GM12878 (cell line): ENCODE data around the gene SMG6. TPM values are rescaled to one million over a fixed set of nuclear protein-coding genes. Genes with fewer than 3 reads are reported as not detected.

Experiments
- ATAC-seq: fragments of 200-7000 bp; cut with Tn5 transposase; 3 replicates; pipeline ENCODE4 v1.9.1; 2020; ENCODE audit warnings: mild to moderate bottlenecking, moderate library complexity
- BruUV-seq: library from RNA; stranded (reverse); fragments of 400-500 nt; replicated peaks from 2 replicates; lab custom pipeline; 2021; lab: Mats Ljungman, UMichigan
- CTCF ChIA-PET: fragments of 300-600 bp; sonication (Branson Sonifier 250); formaldehyde crosslinking; extraction: SDS; loops from one replicate; lab custom pipeline; 2021; ENCODE audit warnings: inconsistent platforms; lab: Yijun Ruan, JAX
- POLR2A ChIA-PET: fragments of 350-600 bp; formaldehyde crosslinking; extraction: SDS; loops from one replicate; lab custom pipeline; 2021; ENCODE audit warnings: inconsistent platforms; lab: Charles Lee
- RAD21 ChIA-PET: fragments of 300-600 bp; sonication (Branson Sonifier 250); formaldehyde crosslinking; loops from one replicate; lab custom pipeline; 2023; ENCODE audit warnings: antibody characterized with exemption; ENCODE audit not compliant: unreplicated experiment; lab: Charles Lee
- SMC1A ChIA-PET: fragments of 300-600 bp; sonication (Branson Sonifier 250); formaldehyde crosslinking; loops from one replicate; lab custom pipeline; 2023; ENCODE audit not compliant: unreplicated experiment, uncharacterized antibody; lab: Charles Lee
- DNase-seq: peaks from one replicate; pipeline ENCODE4 v3.0.0-alpha.2; 2011; ENCODE audit warnings: low read depth, low spot score
- FAIRE-seq: peaks from 3 replicates; lab custom pipeline; 2011; peaks lifted over from hg19 to GRCh38; lab: Jason Lieb, UNC
- H2AFZ ChIP-seq: 2 replicates; pipeline ENCODE4 v1.6.0; 2011; ENCODE audit warnings: low read depth, low read length, control low read depth; ENCODE audit not compliant: control insufficient read depth
- H3K27ac ChIP-seq: 2 replicates; pipeline ENCODE4 v1.5.1; 2011; ENCODE audit warnings: control low read depth; ENCODE audit not compliant: control insufficient read depth, insufficient read depth
- H3K27me3 ChIP-seq, 2 experiments: replicated peaks in 1 of 2; 2 replicates each; pipeline versions ENCODE4 v1.6.0 to v1.6.1; 2011; ENCODE audit warnings: low read length in 1 of 2; ENCODE audit not compliant: control insufficient read depth in 2 of 2, insufficient read depth in 2 of 2
- H3K36me3 ChIP-seq, 2 experiments: 2 replicates each; pipeline ENCODE4 v1.5.1; 2011; ENCODE audit warnings: low read length in 1 of 2; ENCODE audit not compliant: control insufficient read depth in 2 of 2, insufficient read depth in 2 of 2
- H3K4me1 ChIP-seq: 2 replicates; pipeline ENCODE4 v1.6.1; 2011; ENCODE audit warnings: mild to moderate bottlenecking, low read length, moderate library complexity, mixed read lengths; ENCODE audit not compliant: control insufficient read depth, insufficient read depth
- H3K4me2 ChIP-seq: 2 replicates; pipeline ENCODE4 v1.6.0; 2011; ENCODE audit warnings: control low read depth; ENCODE audit not compliant: control insufficient read depth, insufficient read depth
- H3K4me3 ChIP-seq: fragments of 200-600 bp; sonication (generic); 2 replicates; pipeline ENCODE4 v1.5.1; 2016
- H3K79me2 ChIP-seq: 2 replicates; pipeline ENCODE4 v1.6.0; 2011; ENCODE audit warnings: low read length; ENCODE audit not compliant: control insufficient read depth, insufficient read depth
- H3K9ac ChIP-seq: 2 replicates; pipeline ENCODE4 v1.8.0; 2011; ENCODE audit warnings: low read length, control low read depth, mixed read lengths; ENCODE audit not compliant: control insufficient read depth, insufficient read depth
- H3K9me3 ChIP-seq: replicated peaks from 3 replicates; pipeline ENCODE4 v1.5.1; 2011; ENCODE audit warnings: mild to moderate bottlenecking, low read length; ENCODE audit not compliant: control insufficient read depth, insufficient read depth
- H4K20me1 ChIP-seq: 2 replicates; pipeline ENCODE4 v1.6.0; 2011; ENCODE audit not compliant: control insufficient read depth, insufficient read depth
- ASH2L ChIP-seq: fragments of 300-600, 200-600 bp; sonication (generic); IDR thresholded peaks from 2 replicates; pipeline ENCODE4 v1.6.1; 2017; ENCODE audit warnings: low read depth, mild to moderate bottlenecking, borderline replicate concordance
- BHLHE40 ChIP-seq, 2 experiments: fragments of 450-650 bp in 1 of 2; IDR thresholded peaks; 2 replicates each; pipeline ENCODE4 v1.6.1; 2011 to 2017; ENCODE audit warnings: low read depth in 2 of 2, borderline replicate concordance in 1 of 2, improper control_type of control experiment in 1 of 2, low read length in 1 of 2, mild to moderate bottlenecking in 1 of 2
- CBFB ChIP-seq: IDR thresholded peaks from 2 replicates; pipeline ENCODE4 v1.6.1; 2016; ENCODE audit warnings: antibody characterized with exemption, low read depth
- CHD4 ChIP-seq: fragments of 200-600 bp; sonication (generic); IDR thresholded peaks from 2 replicates; pipeline ENCODE4 v1.6.1; 2016; ENCODE audit warnings: mild to moderate bottlenecking
- EZH2 ChIP-seq: IDR thresholded peaks from 2 replicates; pipeline ENCODE4 v1.6.1; 2012; ENCODE audit warnings: low read depth, mild to moderate bottlenecking, control low read depth, inconsistent platforms, low read length, borderline replicate concordance; ENCODE audit not compliant: control insufficient read depth
- FOXK2 ChIP-seq: fragments of 450-650 bp; IDR thresholded peaks from 2 replicates; pipeline ENCODE4 v1.6.1; 2017; ENCODE audit warnings: mild to moderate bottlenecking, moderate library complexity
- FOXM1 ChIP-seq: IDR thresholded peaks from 2 replicates; pipeline ENCODE4 v1.6.1; 2012; ENCODE audit warnings: low read depth, mild to moderate bottlenecking, inconsistent platforms, low read length, moderate library complexity
- LARP7 ChIP-seq: fragments of 450-650 bp; IDR thresholded peaks from 2 replicates; pipeline ENCODE4 v1.6.1; 2017; ENCODE audit warnings: mild to moderate bottlenecking
- MXI1 ChIP-seq: fragments of 150-350 bp; IDR thresholded peaks from 2 replicates; pipeline ENCODE4 v1.6.1; 2011; ENCODE audit warnings: low read depth, mild to moderate bottlenecking, inconsistent platforms, low read length, improper control_type of control experiment
- POLR2A ChIP-seq: IDR thresholded peaks from 2 replicates; pipeline ENCODE4 v1.6.1; 2011; ENCODE audit warnings: low read depth, mild to moderate bottlenecking, low read length
- RAD51 ChIP-seq: fragments of 450-650 bp; IDR thresholded peaks from 2 replicates; pipeline ENCODE4 v1.6.1; 2016; ENCODE audit warnings: moderate library complexity, mild to moderate bottlenecking, inconsistent platforms
- RCOR1 ChIP-seq: conservative IDR thresholded peaks from 2 replicates; pipeline ENCODE4 v1.6.1; 2012; ENCODE audit warnings: low read depth, low read length, improper control_type of control experiment
- SMC3 ChIP-seq: IDR thresholded peaks from 2 replicates; pipeline ENCODE4 v1.6.1; 2011; ENCODE audit warnings: low read length, improper control_type of control experiment, borderline replicate concordance
- STAT3 ChIP-seq: IDR thresholded peaks from 2 replicates; pipeline ENCODE4 v1.6.1; 2011; ENCODE audit warnings: low read depth, low read length, improper control_type of control experiment
- TCF12 ChIP-seq: IDR thresholded peaks from 2 replicates; pipeline ENCODE4 v1.6.1; 2011; ENCODE audit warnings: low read depth, mild to moderate bottlenecking, low read length
- YBX1 ChIP-seq: fragments of 450-650 bp; IDR thresholded peaks from 2 replicates; pipeline ENCODE4 v1.6.1; 2016; ENCODE audit warnings: antibody characterized with exemption
- ZBTB40 ChIP-seq: fragments of 450-650 bp; IDR thresholded peaks from 2 replicates; pipeline ENCODE4 v1.6.1; 2016; ENCODE audit warnings: mild to moderate bottlenecking, moderate library complexity, borderline replicate concordance
- ZNF217 ChIP-seq: fragments of 450-650 bp; IDR thresholded peaks from 2 replicates; pipeline ENCODE4 v1.6.1; 2017; ENCODE audit warnings: antibody characterized with exemption, mild to moderate bottlenecking
- WGBS: methylation state at CpG from one replicate; pipeline ENCODE4 v1.1.6; 2016; ENCODE audit warnings: low lambda C conversion rate; ENCODE audit not compliant: insufficient replicate concordance, insufficient coverage; ENCODE audit errors: missing lambda C conversion rate; 5-methylcytosine and 5-hydroxymethylcytosine counted together
- in situ Hi-C: fragments of 300-500 bp; cut with MboI; formaldehyde crosslinking; loops from 9 replicates; pipeline ENCODE4 v1.14.3; 2018; ENCODE audit warnings: mixed read lengths
- intact Hi-C: fragments of 100-400 bp; cut with micrococcal nuclease; formaldehyde crosslinking; loops from one replicate; pipeline ENCODE4 v1.14.2; 2022; ENCODE audit not compliant: unreplicated experiment
- polyA plus RNA-seq, 11 experiments: library from polyadenylated mRNA; depleted of rRNA in 4 of 11; unstranded in 6 of 11; stranded (reverse) in 5 of 11; fragments of >200 nt; fragmentation: Nextera tagmentation in 4 of 11; fragmentation: Illumina TruSeq in 1 of 11; extraction: Ambion mirVana in 4 of 11; extraction: Trizol in 1 of 11; gene quantifications; 1 replicate in 1 of 11; 2 replicates in 10 of 11; pipeline versions ENCODE4 v1.2.1 to v1.2.3, GENCODE V29; 2011 to 2016; ENCODE audit warnings: inconsistent platforms in 2 of 11, missing spikeins in 2 of 11, low read depth in 1 of 11
- total RNA-seq, 4 experiments: library from RNA; depleted of rRNA in 3 of 4; stranded (reverse); fragments of >200 nt in 3 of 4; fragmentation: Illumina TruSeq in 1 of 4; extraction: Trizol in 1 of 4; gene quantifications; 2 replicates each; pipeline versions ENCODE4 v1.2.1 to v1.2.3, GENCODE V29; 2013 to 2021

The SMG6 gene
- total and polyA plus RNA-seq, 10 of the 15 experiments (the other 5 are each of a cell fraction or from before 2014, with no cell fraction given) = 0.58 to 28.7 (median 15.7) TPM

GRCh38 chr17:2172999-2173398 lies 130.6 kb downstream of the SMG6 start:
- ATAC-seq = no peak
- ChIA-PET SMC1A (interaction anchor here (0.6 kb wide), 1 partner anchor 72 kb away, joined by 3 read pairs; no protein-coding TSS in a partner anchor), POLR2A (interaction anchor here (0.6 kb wide), 1 partner anchor 56 kb away, joined by 3 read pairs; no protein-coding TSS in a partner anchor), CTCF (interaction anchor here (0.6 kb wide), 1 partner anchor 84 kb away, joined by 3 read pairs; no protein-coding TSS in a partner anchor), RAD21 (no interaction called here)
- DNase-seq = no peak
- 100% methylated on average over 1 of the region's 1 CpG for WGBS
- Histone ChIP-seq H3K27me3 (no peaks in the 10 kb centered on the region), H3K9me3 (no peaks in the 10 kb centered on the region), H3K4me2 (no peak overlapping the region), H3K27ac (no peak overlapping the region), H3K9ac (no peak overlapping the region), H2AFZ (no peak overlapping the region), H3K4me1 (peaks cover 2% of the 10 kb centered on the region; the same call in 1 of the 2 replicates), H3K36me3 (peaks cover 22 to 27% of the 10 kb centered on the region in 2 experiments), H4K20me1 (no peaks in the 10 kb centered on the region), H3K4me3 (no peak overlapping the region), H3K79me2 (no peaks in the 10 kb centered on the region)
- TF ChIP-seq SMC3 (no peak), RCOR1 (no peak), TCF12 (no peak), ZBTB40 (no peak), FOXK2 (no peak), ASH2L (no peak), RAD51 (no peak), ZNF217 (no peak), CBFB (no peak), LARP7 (no peak), CHD4 (no peak), BHLHE40 (IDR thresholded peaks at IDR 0.05; ENCODE audit: borderline replicate concordance in 1 of 2, low read depth in 2 of 2, low read length in 1 of 2) (no peak), FOXM1 (no peak), EZH2 (no peak), MXI1 (no peak), YBX1 (no peak), POLR2A (no peak), STAT3 (no peak)
- FAIRE-seq = no peak
- BruUV-seq = no TSS peak
- intact Hi-C loops (no loop called here), in situ Hi-C loops (no loop called here)
